Activated naive CD8-positive, alpha-beta T cell treated with anti-CD3 and anti-CD28 coated beads, Interleukin-2, amount 50 U/mL, for 16 hours (primary cell): Measurements from ENCODE around the gene NME7.

Experiments used
- DNase-seq: peaks from one replicate; pipeline ENCODE4 v3.0.0-alpha.2; 2020; ENCODE audit warnings: low read depth, low spot score

NME7 gene

DNA sequence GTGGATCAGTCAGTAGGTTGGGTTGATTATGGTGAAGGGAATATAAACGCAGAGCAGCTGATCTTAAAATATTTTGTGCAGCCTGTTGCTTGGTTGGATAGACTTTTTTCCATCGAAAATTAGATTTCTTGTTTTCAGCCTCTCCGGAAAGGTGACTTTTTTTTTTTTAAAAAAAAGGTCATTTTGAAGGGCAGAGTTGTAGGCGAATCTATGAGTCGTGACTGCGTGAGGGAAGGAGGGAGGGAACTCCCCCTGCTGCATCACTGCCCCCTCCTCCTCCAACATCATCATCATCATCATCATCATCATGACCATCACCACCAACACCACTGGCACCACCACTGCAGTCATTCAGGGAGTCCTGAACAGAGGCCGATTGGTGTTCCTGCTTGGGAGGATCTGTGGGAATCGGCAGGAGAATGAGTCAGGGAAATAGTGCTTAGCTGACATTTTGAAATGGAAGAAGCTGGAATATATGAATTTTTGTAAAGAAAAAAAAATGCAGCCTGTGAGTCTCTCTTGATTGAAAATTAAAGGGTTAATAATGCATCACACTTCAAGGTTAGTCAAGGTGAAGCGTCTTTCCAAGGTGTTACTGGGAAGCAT is 259.9 kb downstream of the NME7 start:
- DNase-seq, result no peak

DNA sequence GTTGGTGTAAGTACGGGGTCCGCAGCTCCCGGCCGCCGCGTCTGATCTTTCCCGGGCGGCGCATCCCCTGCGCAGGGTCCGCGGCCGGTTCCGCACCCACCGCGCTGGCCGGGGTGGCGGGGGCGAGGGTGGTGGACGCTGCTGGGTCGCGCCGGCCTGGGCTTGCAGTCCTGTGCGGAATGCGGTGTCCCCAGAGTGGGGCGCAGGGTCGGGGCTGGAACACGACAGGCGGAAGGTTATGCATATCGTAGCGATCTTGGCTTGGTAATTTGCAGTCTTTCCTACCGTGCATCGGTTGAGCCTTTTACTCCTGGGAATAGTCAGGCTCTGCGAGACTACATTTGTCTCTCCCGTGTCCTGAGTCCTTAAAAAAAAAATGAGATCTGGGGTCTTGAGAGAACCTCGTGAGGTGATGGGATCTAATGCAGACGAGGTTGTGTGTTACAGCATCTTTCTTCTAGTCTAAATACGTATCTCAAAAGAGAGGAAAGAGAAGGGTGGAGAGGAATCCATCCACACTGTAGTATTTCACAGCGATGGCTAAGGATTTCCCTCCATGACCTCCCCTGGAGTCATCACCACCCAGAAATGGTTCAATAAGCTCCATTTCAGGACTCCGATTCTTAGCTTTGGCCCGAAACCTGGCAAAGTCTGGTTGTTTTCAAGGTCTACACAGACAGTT is 260.5 kb downstream of the NME7 start:
- no peak for DNase-seq

DNA sequence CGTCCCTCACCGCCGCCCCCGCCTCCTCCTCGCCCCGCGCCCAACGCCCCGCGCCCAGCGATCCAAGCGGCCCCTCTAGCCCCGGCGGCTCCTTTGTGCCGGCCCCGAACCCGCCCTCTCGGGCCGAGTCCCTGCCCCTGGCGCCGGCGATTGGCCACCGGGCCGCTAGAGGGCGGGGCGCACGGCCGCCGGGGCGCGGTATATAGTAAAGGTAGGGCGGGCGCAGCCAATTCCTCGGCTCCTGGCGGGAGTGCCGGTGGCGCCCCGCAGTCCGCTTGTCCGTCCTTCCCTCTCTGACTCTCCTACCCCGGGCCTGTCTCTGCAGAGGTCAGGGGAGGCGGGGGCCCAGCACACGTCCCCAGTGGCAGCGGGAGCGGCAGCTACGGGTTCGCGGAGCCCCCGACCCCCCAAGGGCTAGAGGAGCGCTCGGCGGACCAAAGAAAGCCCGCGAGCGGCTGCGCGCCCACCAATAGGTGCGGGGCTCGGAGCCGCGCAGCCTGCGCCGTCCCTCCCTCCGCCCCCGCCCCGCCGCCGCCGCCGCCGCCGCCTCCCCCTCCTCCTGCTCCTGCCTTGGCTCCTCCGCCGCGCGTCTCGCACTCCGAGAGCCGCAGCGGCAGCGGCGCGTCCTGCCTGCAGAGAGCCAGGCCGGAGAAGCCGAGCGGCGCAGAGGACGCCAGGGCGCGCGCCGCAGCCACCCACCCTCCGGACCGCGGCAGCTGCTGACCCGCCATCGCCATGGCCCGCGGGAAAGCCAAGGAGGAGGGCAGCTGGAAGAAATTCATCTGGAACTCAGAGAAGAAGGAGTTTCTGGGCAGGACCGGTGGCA is 261.3 kb downstream of the NME7 start, which contains the start of gene ATP1B1:
Gene ATP1B1, plus strand, starts transcription at position 596 of the 826 bp plus-strand sequence. Its CDS starts 140 bp downstream, at position 736.
- DNase-seq, result peak; percentile 63

DNA sequence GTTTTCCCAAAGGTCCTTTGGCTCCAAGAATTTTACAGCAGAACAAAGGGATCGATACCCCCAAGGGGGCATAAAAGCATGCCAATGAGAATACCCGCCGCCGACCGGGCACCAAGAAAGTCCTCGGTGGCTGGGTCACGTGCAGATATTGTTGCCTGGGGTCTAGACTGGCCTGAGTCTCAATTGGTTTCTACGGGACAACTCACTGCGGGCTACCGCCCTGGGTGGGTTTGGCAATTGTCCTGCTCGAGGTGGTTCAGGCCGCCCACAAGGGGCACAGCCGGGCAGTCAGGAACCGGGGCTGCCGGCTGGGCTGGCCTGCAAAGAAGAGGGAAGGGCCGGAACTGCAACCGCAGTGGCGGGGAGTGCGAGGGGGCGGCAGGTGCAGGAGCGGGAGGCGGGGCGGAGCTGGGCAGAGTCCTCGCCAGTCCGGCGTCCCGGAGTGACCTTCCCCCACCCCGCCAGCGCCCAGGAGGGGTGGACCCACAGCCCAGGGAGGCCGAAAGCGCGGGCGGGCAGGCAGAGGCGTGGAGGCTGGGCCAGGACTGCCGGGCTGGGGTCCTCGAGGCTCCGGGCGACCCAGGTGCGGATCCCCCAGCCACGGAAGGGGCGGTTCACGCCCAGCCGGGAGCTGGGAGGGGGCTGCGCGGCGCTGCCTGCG is 262.0 kb downstream of the NME7 start:
- no peak for DNase-seq

DNA sequence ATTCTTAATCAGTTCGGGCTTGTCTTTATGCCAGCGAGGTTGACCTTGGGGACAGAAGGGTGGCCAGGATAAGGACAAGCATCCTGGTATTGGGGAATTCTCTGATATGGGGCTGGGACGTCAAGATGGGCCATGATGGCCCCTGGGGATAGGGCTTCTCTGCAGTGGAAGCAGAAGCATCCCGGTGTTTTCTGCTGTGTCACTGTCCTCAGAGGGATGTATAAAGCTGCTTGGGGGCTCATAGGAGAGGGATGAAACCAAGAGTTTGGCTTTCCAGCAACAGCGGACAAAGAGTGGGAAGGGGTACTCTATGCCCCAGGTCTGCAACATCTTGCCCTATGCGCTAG is 262.5 kb downstream of the NME7 start:
- no peak for DNase-seq

DNA sequence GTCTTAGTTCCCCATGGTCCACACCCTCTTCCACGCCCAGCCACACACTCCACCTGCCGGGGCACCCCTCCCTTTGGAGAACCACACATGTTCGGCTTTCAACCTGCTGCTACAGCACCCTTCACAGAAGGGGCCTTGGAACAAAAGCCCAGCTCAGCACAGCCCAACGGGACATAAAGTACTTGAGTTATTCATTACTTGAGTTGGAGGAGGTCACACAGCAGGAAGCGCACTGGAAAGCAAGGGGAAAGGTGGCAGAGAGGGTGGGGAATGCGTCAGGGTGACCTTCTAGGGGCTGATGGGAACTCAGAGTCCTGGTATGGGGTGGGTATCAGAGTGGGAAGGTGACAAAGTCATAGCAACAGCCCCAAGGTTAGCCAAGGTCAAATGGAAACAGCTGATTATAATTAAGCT is 264.1 kb downstream of the NME7 start:
- DNase-seq, result no peak

DNA sequence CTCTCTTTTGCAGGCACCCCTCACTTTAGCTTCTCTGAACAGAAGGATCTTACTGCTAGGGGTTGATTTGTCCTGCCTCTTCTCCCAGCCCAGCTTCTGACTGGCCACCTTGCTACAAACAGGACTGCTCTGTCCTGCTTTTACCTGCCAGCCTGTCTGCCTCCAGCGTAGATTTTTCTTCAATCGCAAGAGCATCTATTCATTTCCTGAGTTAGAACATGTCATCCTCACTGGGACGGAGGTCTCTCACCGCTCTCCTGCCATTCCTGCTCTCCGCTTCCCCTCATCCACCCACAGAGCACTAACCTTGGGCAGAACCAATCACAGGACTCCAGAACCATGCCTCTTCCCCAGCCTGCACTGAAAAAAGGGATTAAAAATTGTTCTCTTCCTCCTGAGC is 264.6 kb downstream of the NME7 start:
- DNase-seq, result no peak

DNA sequence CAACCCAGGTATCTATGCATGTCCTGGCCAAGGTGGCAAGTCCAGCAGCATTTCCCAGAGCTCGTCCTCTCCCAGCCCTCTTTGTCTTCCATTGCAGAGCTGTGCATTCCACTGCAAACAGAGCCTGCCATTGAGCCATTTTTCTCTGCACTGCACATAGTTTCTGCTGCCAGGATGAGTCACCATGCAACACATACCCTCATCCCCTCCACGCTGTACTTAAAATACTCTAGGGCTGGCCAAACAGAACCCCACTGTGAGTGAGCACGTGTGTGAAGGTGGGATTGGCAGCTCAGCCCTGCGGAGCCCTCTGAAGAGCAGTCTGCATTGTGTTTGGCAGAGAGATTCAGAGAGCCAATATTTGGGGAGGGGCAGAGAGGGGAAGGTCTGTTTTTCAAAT is 265.0 kb downstream of the NME7 start:
- DNase-seq, result no peak

DNA sequence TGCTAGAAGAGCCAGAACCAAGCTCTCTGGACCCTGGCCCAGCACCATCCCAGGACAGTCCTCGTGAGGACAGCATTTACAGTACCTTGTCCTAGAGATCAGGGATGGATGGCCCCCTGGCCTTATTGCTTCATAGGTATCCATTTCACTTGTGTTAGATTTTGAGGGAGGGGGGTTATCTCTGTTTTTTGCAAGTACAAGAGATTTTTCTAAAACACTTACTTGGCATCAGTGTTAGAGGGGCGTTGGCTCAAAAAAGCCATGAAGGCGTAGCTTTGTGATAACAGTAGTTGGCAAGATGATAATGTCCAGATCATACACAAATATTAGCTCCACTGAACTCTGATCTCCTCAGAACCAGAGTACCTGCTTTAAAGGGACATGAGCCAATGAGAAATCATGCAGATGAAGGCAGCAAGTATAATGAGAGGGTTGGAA is 266.9 kb downstream of the NME7 start:
- DNase-seq, result no peak

DNA sequence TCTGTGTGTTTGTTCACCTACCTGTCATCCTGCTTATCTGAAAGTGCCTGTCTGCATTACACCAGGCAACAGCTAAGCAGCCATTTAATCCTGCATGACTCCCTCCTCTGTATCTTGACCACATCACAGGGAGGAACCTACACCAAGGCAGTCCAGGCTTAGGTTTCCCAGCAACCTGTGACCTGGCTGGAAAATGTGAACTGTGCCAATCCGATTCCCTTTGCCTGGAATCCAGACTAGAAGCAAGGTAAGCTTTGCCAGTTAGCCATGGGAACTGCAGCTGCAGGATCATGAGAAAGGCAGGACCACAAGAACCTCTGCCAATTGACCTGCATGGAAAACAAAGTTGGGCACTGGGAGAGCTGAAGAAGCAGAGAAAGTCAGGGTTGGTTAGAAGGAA is 267.4 kb downstream of the NME7 start:
- no peak for DNase-seq

DNA sequence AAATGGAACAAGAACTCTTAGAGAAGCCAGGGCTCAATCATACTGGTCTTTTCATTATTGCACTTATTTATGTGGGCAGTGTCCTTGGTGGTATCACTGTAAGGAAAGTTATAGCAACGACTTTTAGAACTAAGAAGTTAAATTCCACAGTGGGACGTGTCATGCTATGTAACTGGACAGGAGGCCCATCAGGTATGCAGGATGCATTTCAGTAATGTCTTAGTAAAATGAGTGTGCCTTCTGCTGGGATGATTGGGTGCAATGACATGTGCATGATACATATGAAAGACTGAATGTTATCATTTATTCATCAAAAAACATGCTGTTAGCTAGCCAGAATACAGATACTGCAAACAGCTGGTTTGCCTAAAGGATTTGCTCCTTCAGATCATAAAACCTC is 268.0 kb downstream of the NME7 start:
- no peak for DNase-seq

DNA sequence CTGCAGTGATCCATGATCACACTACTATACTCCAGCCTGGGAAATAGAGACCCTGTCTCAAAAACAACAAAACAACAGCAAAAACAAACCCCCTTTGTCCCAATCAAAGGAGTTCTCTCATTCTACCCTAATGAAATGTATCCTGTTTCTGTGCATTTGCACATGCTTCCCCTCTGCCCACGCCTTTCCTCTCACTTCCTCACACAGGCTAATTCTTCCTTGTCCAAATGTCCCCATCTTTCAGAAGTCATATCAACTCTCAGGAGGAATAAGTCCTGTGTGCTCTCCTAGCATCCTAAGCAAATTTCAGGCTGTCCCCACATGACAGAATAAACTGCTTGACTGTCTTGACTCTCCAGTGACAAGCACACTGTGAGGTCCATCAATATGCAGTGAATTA is 269.2 kb downstream of the NME7 start:
- no peak for DNase-seq

DNA sequence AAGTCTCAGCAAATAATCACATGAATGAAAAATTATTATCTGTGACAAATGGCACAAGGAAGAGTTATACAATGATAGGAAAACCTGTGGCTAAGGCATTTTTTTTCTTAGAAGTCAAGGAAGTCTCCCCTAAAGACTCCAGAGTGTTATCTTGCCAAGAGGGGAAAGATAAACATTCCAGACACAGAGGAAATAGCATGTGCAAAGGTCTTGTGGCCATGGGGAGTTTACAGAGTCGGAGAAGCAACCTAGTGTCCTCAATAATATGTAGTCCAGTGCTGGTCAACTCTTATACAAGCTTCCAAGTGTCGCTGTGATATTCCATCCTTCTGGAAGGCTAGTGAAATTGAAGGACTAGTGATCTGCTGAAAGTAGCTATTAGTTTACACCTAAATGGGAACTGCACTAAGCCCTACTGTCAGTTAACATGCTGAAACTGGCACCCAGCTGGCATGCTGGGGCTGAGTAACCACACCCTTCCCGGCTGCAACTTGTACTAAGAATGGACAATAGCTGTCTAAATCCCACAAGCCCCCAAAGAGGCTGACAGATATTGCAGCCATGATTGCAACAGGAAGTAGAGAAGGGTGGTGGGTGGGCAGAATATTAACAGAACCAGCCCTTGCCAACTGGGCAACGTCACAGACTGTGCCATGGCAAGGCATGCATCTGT is 272.6 kb downstream of the NME7 start:
- no peak for DNase-seq

DNA sequence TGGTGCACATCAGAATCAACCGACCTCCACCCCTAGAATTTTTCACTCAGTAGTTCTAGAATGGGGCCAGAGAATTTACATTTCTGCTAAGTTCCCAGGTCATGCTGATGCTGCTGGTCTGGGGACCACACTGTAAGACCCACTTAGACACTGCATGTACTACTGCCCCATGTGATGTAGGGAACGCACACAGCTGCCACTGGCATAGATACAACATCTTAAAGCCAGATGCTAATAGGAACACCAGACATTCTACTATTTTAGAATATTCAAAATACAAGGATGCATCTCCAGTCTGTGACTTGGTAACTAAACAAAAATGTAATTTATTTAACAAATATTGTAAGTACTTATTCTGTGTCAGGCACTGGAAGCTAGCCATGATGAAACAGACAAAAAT is 275.2 kb downstream of the NME7 start:
- DNase-seq, result no peak

DNA sequence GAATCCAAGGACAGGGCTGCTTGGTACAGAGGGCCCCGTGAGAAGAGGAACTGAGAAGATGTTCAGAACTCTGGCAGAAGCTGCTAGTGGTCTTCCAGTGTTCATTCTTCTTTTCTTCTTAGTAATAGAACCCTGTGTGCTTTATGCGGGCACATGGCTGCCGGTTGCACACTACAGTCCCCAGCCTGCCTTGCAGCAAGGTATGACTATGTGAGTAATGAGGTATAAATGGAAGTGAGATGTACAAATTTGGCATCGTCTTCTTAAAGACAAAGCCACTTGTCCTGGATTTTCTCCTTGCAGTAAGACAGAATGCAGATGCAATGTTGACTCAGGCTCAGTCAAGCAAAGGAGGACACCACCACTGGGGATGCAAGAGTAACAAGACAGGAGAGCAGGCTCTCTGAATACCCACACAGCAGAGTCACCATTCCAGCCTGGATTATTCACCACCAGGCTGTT is 276.1 kb downstream of the NME7 start:
- no peak for DNase-seq

DNA sequence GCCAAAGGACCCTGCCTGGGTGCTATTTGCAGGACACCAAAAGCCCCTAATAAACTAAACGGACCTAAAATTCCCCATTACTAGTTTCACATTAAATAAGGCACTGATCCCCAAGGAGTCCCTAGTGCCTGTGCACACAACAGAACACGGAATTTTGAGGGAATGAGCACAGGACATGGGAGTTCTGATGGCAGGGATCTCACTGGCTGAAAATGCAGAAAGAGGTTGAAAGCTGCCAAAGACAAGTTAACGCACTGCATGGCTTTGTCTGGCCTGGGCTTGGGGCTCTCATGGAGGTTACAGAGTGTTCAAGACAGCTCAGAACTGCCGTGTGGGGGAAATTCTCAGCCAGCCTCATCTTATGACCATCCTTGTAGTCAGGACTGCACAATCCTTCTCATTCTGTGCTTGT is 276.7 kb downstream of the NME7 start:
- no peak for DNase-seq

DNA sequence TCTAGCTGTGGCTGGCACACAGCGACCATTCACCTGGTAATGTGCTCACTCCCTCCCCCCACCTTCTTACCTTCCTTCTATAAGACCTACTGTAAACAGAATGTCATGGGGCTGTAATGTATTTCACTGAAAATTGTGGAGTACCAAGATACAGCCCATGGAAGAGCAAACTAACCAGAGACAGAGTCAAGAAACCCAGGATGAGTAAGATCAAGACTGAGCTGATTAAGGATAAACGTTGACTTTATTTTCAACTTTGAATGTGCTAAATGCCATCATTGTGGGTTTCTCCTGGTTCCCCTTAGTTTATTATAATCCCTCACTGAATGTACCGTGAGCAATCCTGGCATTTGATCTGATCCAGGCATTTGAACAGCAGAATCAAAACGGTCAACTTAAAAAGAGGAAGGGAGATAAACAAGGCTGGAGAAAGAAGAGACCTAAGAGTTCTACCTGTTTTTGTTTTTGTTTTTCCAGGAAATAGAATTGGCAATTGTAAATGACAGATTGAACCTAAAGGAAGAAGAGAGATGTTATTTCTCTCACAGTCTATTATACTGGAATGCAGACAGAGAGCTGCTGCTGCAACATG is 277.2 kb downstream of the NME7 start:
- DNase-seq, result no peak

DNA sequence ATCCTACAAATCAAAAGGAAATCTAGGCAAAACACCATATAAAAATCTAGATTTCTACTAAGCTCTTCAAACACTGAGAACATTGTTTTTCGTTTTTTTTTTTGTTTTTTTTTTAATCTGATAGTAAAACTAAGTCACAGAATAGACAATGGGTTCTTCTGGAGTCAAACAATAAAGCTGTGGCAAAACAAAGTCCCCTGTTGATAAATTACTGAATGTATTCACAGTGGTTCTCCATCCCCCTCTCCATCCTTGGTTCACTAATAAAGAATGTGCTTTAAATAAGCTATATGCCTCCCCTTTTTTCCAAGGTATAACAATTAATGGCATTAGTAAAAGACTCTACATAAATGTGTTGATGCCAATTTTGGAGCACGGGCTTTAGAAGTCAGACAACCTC is 277.8 kb downstream of the NME7 start:
- no peak for DNase-seq

DNA sequence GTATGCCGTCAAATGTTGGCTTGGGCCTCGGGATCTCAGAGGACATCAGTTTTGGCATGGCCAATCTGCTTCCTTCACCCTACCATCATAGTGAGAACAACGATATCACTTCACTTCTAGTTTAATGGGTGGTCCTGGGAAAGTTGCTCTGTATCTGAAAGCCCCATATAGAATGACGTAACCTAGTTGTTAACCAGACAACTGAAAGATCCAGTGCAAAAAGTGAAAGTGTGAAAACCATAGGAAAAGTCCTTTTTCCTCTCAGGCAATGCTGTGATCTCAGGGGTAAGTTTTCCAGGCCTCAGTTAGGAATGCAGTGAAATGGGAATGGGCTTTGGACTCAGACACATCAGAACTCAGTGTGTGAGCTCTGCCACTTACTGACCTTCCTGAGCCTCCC is 279.7 kb downstream of the NME7 start:
- DNase-seq, result no peak

DNA sequence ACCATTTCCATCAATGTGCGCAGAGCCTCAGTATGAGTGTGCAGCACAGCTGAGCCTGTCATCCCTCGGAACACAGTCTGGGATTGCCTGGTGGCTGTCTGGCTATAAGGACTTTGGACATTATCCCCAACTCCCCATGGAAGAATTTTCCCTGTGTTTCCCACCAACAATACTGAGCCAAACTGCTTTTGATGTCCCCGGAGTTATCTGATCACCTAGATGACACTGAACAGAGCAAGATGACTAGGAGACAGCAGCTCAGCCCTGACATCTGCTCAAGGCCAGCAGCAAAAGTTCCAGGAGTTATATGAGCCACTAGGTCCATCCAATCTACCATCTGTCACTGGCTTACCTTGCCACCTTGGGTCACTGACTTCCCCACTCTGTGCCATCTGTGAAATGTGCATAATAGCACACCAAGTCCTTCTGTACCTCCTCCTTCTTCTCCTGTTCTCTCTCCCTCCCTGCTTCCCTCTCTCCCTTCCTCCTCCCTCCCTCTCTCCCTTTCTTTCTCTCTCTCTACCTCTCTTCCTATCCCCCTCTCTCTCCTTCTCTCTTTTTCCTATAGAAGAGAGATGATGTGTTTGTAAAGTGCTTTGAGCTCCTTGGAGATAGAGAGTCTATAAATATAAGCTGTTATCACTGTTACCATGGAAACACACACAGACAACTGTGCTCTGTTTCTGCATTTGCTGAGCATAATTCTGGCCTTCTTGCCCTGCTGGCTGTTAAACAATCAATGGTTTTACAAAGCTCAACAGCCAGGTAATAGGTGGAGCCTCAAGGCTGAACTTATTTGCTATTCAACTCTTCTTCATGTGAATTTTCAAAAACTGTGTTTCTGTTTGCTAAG is 280.8 kb downstream of the NME7 start:
- no peak for DNase-seq
